HepG2 (cell line): Measurements from ENCODE around the gene ASIC3. TPM values are rescaled to one million over a fixed set of nuclear protein-coding genes. Genes with fewer than 3 reads are reported as not detected.

Experiments used
- ATAC-seq: fragments of 200-7000 bp; cut with Tn5 transposase; 3 replicates; pipeline ENCODE4 v1.9.1; 2020; ENCODE audit warnings: mild to moderate bottlenecking, moderate library complexity
- BruUV-seq: library from RNA; stranded (reverse); fragments of 400-500 nt; replicated peaks from 2 replicates; lab custom pipeline; 2021; lab: Mats Ljungman, UMichigan
- CTCF ChIA-PET: fragments of 300-600 bp; formaldehyde crosslinking; extraction: SDS; loops from one replicate; lab custom pipeline; 2021; ENCODE audit warnings: low total read pairs, inconsistent platforms, low intra/inter-chr PET ratio; lab: Yijun Ruan, JAX
- POLR2A ChIA-PET: fragments of 350-600 bp; sonication (Branson Sonifier 250); formaldehyde crosslinking; loops from one replicate; lab custom pipeline; 2020; ENCODE audit warnings: antibody characterized with exemption, inconsistent platforms; lab: Yijun Ruan, JAX
- DNase-seq: peaks from one replicate; pipeline ENCODE4 v3.0.0-alpha.2; 2015; ENCODE audit warnings: low spot score
- FAIRE-seq: peaks from 3 replicates; lab custom pipeline; 2011; peaks lifted over from hg19 to GRCh38; lab: Jason Lieb, UNC
- H2AFZ ChIP-seq: one replicate; pipeline ENCODE4 v1.6.1; 2011; ENCODE audit warnings: low read length, inconsistent platforms
- H3K27ac ChIP-seq: fragments of 300-600 bp; 3 replicates; pipeline ENCODE4 v1.8.0; 2011; ENCODE audit warnings: mixed run types, mild to moderate bottlenecking, mixed read lengths, low read length, inconsistent platforms; ENCODE audit not compliant: insufficient read depth; ENCODE audit errors: extremely low read length
- H3K27me3 ChIP-seq, 2 experiments: fragments of 200-600 bp in 1 of 2; 2 replicates in 1 of 2; 3 replicates in 1 of 2; pipeline versions ENCODE4 v1.6.0 to v1.8.0; 2011; ENCODE audit warnings: low read length in 2 of 2, mild to moderate bottlenecking in 2 of 2, moderate library complexity in 2 of 2, inconsistent platforms in 1 of 2; ENCODE audit not compliant: insufficient read depth in 2 of 2, control insufficient read depth in 1 of 2
- H3K36me3 ChIP-seq, 2 experiments: fragments of 200-600 bp in 1 of 2; replicated peaks in 1 of 2; 2 replicates in 1 of 2; 3 replicates in 1 of 2; pipeline versions ENCODE4 v1.5.1 to v1.8.0; 2011; ENCODE audit warnings: low read length in 2 of 2, inconsistent platforms in 1 of 2; ENCODE audit not compliant: insufficient read depth in 2 of 2, control insufficient read depth in 1 of 2
- H3K4me1 ChIP-seq: 2 replicates; pipeline ENCODE4 v1.5.1; 2012; ENCODE audit warnings: low read length, inconsistent platforms; ENCODE audit not compliant: insufficient read depth
- H3K4me2 ChIP-seq: 2 replicates; pipeline ENCODE4 v1.6.0; 2011; ENCODE audit warnings: low read depth, low read length, inconsistent platforms
- H3K4me3 ChIP-seq, 3 experiments: fragments of 200-600 bp in 1 of 3; sonication (generic), shearing (Covaris generic) in 1 of 3; replicated peaks in 1 of 3; 2 replicates each; pipeline ENCODE4 v1.5.1; 2011 to 2016; ENCODE audit warnings: low read length in 3 of 3, inconsistent platforms in 2 of 3, low read depth in 2 of 3, mild to moderate bottlenecking in 2 of 3, control low read depth in 1 of 3, mixed read lengths in 1 of 3; ENCODE audit not compliant: insufficient read depth in 1 of 3
- H3K79me2 ChIP-seq: one replicate; pipeline ENCODE4 v1.6.1; 2011; ENCODE audit warnings: low read length, inconsistent platforms; ENCODE audit not compliant: insufficient read depth
- H3K9ac ChIP-seq: 2 replicates; pipeline ENCODE4 v1.6.0; 2011; ENCODE audit warnings: mild to moderate bottlenecking, low read depth, low read length, inconsistent platforms; ENCODE audit not compliant: insufficient read depth
- H3K9me3 ChIP-seq: 2 replicates; pipeline ENCODE4 v1.5.1; 2012; ENCODE audit warnings: mild to moderate bottlenecking, low read length
- H4K20me1 ChIP-seq: 2 replicates; pipeline ENCODE4 v1.6.0; 2011; ENCODE audit warnings: inconsistent platforms, mild to moderate bottlenecking, low read length, moderate library complexity; ENCODE audit not compliant: insufficient read depth
- ASH2L ChIP-seq: fragments of 300-600, 200-600 bp; sonication (generic); IDR thresholded peaks from 2 replicates; pipeline ENCODE4 v1.7.0; 2017; ENCODE audit warnings: low read depth, mild to moderate bottlenecking, moderate library complexity, mixed read lengths, low read length; ENCODE audit not compliant: insufficient read length
- NRL ChIP-seq: sonication (generic); formaldehyde crosslinking; IDR thresholded peaks from 2 replicates; pipeline ENCODE4 v1.5.0; 2020; ENCODE audit warnings: missing genetic modification reagents, mild to moderate bottlenecking, moderate library complexity, borderline replicate concordance
- PTBP1 ChIP-seq: fragments of 200-400 bp; formaldehyde crosslinking; IDR thresholded peaks from 2 replicates; pipeline ENCODE4 v1.6.1; 2018; ENCODE audit warnings: low read length, low read depth; ENCODE audit not compliant: poor library complexity, severe bottlenecking
- RBFOX2 ChIP-seq: fragments of 200-400 bp; formaldehyde crosslinking; IDR thresholded peaks from 2 replicates; pipeline ENCODE4 v1.6.1; 2017; ENCODE audit warnings: low read depth, mild to moderate bottlenecking, low read length
- RNF2 ChIP-seq: fragments of 450-650 bp; conservative IDR thresholded peaks from 2 replicates; pipeline ENCODE4 v1.6.1; 2016; ENCODE audit warnings: low read depth
- TARDBP ChIP-seq: sonication (generic); formaldehyde crosslinking; IDR thresholded peaks from 2 replicates; pipeline ENCODE4 v1.8.0; 2022; ENCODE audit warnings: mild to moderate bottlenecking, missing genetic modification reagents
- ZNF138 ChIP-seq: sonication (generic); formaldehyde crosslinking; IDR thresholded peaks from 2 replicates; pipeline ENCODE4 v1.5.0; 2020; ENCODE audit warnings: mild to moderate bottlenecking, low read depth, missing genetic modification reagents
- ZNF432 ChIP-seq: sonication (generic); formaldehyde crosslinking; IDR thresholded peaks from 2 replicates; pipeline ENCODE4 v1.5.0; 2020; ENCODE audit warnings: missing genetic modification reagents, mild to moderate bottlenecking, borderline replicate concordance
- ZNF558 ChIP-seq: sonication (generic); formaldehyde crosslinking; IDR thresholded peaks from 2 replicates; pipeline ENCODE4 v1.9.0; 2022; ENCODE audit warnings: mild to moderate bottlenecking, missing genetic modification reagents, borderline replicate concordance
- WGBS: methylation state at CpG from one replicate; pipeline ENCODE4 v1.1.6; 2017; ENCODE audit warnings: low lambda C conversion rate; 5-methylcytosine and 5-hydroxymethylcytosine counted together
- in situ Hi-C: cut with HindIII; loops from 2 replicates; pipeline ENCODE4 v1.10.0; 2017; ENCODE audit warnings: low pct_unique_long_range_greater_than_20kb; ENCODE audit not compliant: extremely low pct_ligation_motif_present
- intact Hi-C: fragments of 100-400 bp; cut with micrococcal nuclease; formaldehyde crosslinking; loops from one replicate; pipeline ENCODE4 v1.10.0; 2022; ENCODE audit not compliant: unreplicated experiment
- polyA plus RNA-seq, 8 experiments: library from polyadenylated mRNA; depleted of rRNA in 3 of 8; stranded (reverse) in 7 of 8; unstranded in 1 of 8; fragments of >200 nt; fragmentation: Illumina TruSeq in 4 of 8; extraction: Trizol in 4 of 8; gene quantifications; 2 replicates each; pipeline versions ENCODE4 v1.2.1 to v1.2.3, GENCODE V29; 2011 to 2016; ENCODE audit warnings: low read depth in 4 of 8, missing spikeins in 1 of 8, mixed read lengths in 1 of 8; ENCODE audit not compliant: insufficient read depth in 1 of 8
- total RNA-seq, 5 experiments: library from RNA; depleted of rRNA; stranded (reverse); fragments of >200 nt; fragmentation: Illumina TruSeq; extraction: Trizol; gene quantifications; 2 replicates each; pipeline ENCODE4 v1.2.3, GENCODE V29; 2016; ENCODE audit warnings: low read depth in 1 of 5
- TF ChIP-seq, protein P1 (sequence below): IDR thresholded peaks from 2 replicates; pipeline ENCODE4 v1.6.1; 2016; ENCODE audit warnings: missing compliant biosample characterization, missing genetic modification reagents, borderline replicate concordance
- TF ChIP-seq, protein P2 (sequence below): sonication (generic); formaldehyde crosslinking; IDR thresholded peaks from 2 replicates; pipeline ENCODE4 v1.8.1; 2023; ENCODE audit warnings: mild to moderate bottlenecking, missing genetic modification reagents
- TF ChIP-seq, protein P3 (sequence below): sonication (generic); formaldehyde crosslinking; IDR thresholded peaks from 2 replicates; pipeline ENCODE4 v1.4.0; 2020; ENCODE audit warnings: missing genetic modification reagents, borderline replicate concordance
- TF ChIP-seq, protein P4 (sequence below), 2 experiments: sonication (generic) in 1 of 2; formaldehyde crosslinking in 1 of 2; IDR thresholded peaks; 2 replicates each; pipeline versions ENCODE4 v1.4.0 to v1.6.1; 2018 to 2020; ENCODE audit warnings: missing genetic modification reagents in 2 of 2, borderline replicate concordance in 1 of 2, low read depth in 1 of 2, mild to moderate bottlenecking in 1 of 2, missing biosample characterization in 1 of 2

Gene ASIC3
- total and polyA plus RNA-seq, 2 of the 13 experiments (the other 11 are each of a cell fraction or from before 2014, with no cell fraction given) = 0.51 TPM; not detected in 1

DNA sequence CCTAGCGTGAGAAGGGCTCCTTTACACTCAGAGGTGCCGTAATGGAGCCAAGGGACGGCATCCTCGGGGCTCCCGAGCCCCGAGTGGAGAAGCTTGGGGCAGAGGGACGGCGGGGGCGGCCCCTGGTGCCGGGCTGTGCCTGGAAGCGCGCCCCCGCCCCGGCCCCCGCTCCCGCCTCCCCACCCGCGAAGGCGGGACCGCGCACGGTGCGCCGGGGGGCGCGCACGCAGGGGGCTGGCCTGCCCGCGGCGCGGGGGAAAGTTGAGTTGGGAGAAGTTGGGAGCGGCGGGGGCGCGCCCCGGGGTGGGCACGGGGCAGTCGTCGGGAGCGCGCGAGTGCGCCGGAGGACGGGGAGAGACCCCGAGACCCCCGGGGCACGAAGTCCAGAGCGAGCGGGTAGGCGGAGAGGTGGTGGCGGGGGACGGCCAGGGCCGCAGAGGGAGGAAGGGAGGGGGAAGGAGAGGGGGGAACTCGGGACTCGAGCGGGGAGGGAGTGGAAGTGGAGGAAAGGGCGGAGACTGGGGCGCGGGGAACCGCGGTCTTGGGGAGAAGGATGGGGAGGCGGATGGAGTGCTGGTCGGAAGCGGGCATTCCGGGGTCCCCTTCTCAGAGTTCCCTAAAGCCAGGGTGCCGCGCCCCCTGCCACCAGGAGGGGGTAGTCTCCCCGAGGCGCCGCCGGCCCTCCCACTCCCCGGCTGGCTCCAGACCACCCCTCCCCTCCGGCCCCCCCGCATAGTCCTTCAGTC is 11.2 kb downstream of the ASIC3 start, which contains the start of gene SLC4A2:
Gene SLC4A2 (plus strand): TSS at position 223 of the 746 bp plus-strand sequence. CDS start 2,399 bp downstream, outside the sequence.
- Histone ChIP-seq H3K27me3 (no peaks in the 10 kb centered on the region; a peak in 1 of 5 replicates), H4K20me1 (peaks cover 4% of the 10 kb centered on the region; the same call in 1 of the 2 replicates), H3K4me2 (peak within 1 kb of the TSS; percentile 98), H3K4me1 (peaks cover 51% of the 10 kb centered on the region), H3K4me3 (peak within 1 kb of the TSS; percentile 69 to 92 (median 90)), H2AFZ (no peak within 1 kb of the TSS), H3K79me2 (peaks cover 16% of the 10 kb centered on the region), H3K9me3 (no peaks in the 10 kb centered on the region), H3K9ac (peak within 1 kb of the TSS; percentile 87), H3K36me3 (peaks cover 0 to 3% of the 10 kb centered on the region in 2 experiments; a peak in 1 of 5 replicates), H3K27ac (peak within 1 kb of the TSS; percentile 86)
- in situ Hi-C loops = no loop called here
- intact Hi-C loops = loop anchor here (2.0 kb wide), 2 partner anchors 27 to 51 kb away; partner anchors contain the start of gene AGAP3
- WGBS = under 1% methylated on average over 33 of the region's 75 CpGs
- ATAC-seq = 0 out of 3 replicates have a peak, but pooled peaks have one; percentile 2
- ChIA-PET POLR2A (interaction anchor here (1.2 to 2.0 kb wide), 5 partner anchors 17 to 26 kb away, joined by 3 to 8 read pairs (median 6); partner anchors contain the start of genes AGAP3, FASTK and TMUB1), CTCF (interaction anchor here (0.8 kb wide), 1 partner anchor 51 kb away, joined by 3 read pairs; no protein-coding TSS in a partner anchor)
- BruUV-seq = no TSS peak
- peak; percentile 50 for DNase-seq
- no peak for FAIRE-seq
- TF ChIP-seq PTBP1 = no peak
- TF ChIP-seq, protein P1, sequence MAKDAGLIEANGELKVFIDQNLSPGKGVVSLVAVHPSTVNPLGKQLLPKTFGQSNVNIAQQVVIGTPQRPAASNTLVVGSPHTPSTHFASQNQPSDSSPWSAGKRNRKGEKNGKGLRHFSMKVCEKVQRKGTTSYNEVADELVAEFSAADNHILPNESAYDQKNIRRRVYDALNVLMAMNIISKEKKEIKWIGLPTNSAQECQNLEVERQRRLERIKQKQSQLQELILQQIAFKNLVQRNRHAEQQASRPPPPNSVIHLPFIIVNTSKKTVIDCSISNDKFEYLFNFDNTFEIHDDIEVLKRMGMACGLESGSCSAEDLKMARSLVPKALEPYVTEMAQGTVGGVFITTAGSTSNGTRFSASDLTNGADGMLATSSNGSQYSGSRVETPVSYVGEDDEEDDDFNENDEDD (CRISPR knock-in tag) = peak; percentile 37; the same call in 1 of the 2 replicates
- TF ChIP-seq, protein P2, sequence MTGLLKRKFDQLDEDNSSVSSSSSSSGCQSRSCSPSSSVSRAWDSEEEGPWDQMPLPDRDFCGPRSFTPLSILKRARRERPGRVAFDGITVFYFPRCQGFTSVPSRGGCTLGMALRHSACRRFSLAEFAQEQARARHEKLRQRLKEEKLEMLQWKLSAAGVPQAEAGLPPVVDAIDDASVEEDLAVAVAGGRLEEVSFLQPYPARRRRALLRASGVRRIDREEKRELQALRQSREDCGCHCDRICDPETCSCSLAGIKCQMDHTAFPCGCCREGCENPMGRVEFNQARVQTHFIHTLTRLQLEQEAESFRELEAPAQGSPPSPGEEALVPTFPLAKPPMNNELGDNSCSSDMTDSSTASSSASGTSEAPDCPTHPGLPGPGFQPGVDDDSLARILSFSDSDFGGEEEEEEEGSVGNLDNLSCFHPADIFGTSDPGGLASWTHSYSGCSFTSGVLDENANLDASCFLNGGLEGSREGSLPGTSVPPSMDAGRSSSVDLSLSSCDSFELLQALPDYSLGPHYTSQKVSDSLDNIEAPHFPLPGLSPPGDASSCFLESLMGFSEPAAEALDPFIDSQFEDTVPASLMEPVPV (CRISPR knock-in tag) = 0 out of 2 replicates have a peak, but pooled peaks have one; percentile 63
- no peak for TF ChIP-seq RNF2
- TF ChIP-seq, protein P3, sequence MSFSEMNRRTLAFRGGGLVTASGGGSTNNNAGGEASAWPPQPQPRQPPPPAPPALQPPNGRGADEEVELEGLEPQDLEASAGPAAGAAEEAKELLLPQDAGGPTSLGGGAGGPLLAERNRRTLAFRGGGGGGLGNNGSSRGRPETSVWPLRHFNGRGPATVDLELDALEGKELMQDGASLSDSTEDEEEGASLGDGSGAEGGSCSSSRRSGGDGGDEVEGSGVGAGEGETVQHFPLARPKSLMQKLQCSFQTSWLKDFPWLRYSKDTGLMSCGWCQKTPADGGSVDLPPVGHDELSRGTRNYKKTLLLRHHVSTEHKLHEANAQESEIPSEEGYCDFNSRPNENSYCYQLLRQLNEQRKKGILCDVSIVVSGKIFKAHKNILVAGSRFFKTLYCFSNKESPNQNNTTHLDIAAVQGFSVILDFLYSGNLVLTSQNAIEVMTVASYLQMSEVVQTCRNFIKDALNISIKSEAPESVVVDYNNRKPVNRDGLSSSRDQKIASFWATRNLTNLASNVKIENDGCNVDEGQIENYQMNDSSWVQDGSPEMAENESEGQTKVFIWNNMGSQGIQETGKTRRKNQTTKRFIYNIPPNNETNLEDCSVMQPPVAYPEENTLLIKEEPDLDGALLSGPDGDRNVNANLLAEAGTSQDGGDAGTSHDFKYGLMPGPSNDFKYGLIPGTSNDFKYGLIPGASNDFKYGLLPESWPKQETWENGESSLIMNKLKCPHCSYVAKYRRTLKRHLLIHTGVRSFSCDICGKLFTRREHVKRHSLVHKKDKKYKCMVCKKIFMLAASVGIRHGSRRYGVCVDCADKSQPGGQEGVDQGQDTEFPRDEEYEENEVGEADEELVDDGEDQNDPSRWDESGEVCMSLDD (CRISPR knock-in tag) = peak; percentile 37; the same call in 1 of the 2 replicates
- TF ChIP-seq TARDBP (CRISPR knock-in tag) = 0 out of 2 replicates have a peak, but pooled peaks have one; percentile 30
- TF ChIP-seq ZNF138 (CRISPR knock-in tag) = 0 out of 2 replicates have a peak, but pooled peaks have one; percentile 47
- no peak for TF ChIP-seq ZNF558 (CRISPR knock-in tag)
- peak; percentile 65 for TF ChIP-seq RBFOX2
- 0 out of 2 replicates have a peak, but pooled peaks have one; percentile 10 for TF ChIP-seq NRL (CRISPR knock-in tag)
- TF ChIP-seq, protein P4, sequence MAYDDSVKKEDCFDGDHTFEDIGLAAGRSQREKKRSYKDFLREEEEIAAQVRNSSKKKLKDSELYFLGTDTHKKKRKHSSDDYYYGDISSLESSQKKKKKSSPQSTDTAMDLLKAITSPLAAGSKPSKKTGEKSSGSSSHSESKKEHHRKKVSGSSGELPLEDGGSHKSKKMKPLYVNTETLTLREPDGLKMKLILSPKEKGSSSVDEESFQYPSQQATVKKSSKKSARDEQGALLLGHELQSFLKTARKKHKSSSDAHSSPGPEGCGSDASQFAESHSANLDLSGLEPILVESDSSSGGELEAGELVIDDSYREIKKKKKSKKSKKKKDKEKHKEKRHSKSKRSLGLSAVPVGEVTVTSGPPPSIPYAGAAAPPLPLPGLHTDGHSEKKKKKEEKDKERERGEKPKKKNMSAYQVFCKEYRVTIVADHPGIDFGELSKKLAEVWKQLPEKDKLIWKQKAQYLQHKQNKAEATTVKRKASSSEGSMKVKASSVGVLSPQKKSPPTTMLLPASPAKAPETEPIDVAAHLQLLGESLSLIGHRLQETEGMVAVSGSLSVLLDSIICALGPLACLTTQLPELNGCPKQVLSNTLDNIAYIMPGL (CRISPR knock-in tag; IDR thresholded peaks at IDR 0.05; ENCODE audit: borderline replicate concordance in 1 of 2, low read depth in 1 of 2) = peak; percentile 2; a peak in 1 of 4 replicates
- TF ChIP-seq ZNF432 (CRISPR knock-in tag) = no peak
- no peak for TF ChIP-seq ASH2L
